Gastrocnemius medialis (tissue), 4 donors: ENCODE measurements around the gene PDK4. TPM values are rescaled to one million over a fixed set of nuclear protein-coding genes. Genes with fewer than 3 reads are reported as not detected.

Source experiments
- ATAC-seq, 2 donors: fragments of 150-250 bp; one replicate each; pipeline ENCODE4 v1.9.1; 2016
- DNase-seq, 2 donors: peaks; one replicate each; pipeline ENCODE4 v3.0.0-alpha.2; 2019
- H3K27ac ChIP-seq, 4 donors: fragments of 200-600 bp; sonication (generic); 1 replicate in 1 of 4; 2 replicates in 3 of 4; pipeline ENCODE4 v1.5.1; 2016 to 2018; ENCODE audit warnings: mild to moderate bottlenecking in 2 of 4, moderate library complexity in 1 of 4
- H3K27me3 ChIP-seq, 3 donors: fragments of 200-600 bp; sonication (generic) in 2 of 3; 1 replicate in 1 of 3; 2 replicates in 2 of 3; pipeline versions ENCODE4 v1.5.1 to v1.6.0; 2016 to 2019; ENCODE audit warnings: mild to moderate bottlenecking in 1 of 3, moderate library complexity in 1 of 3
- H3K36me3 ChIP-seq, 2 donors: fragments of 200-600 bp; sonication (generic) in 1 of 2; one replicate each; pipeline ENCODE4 v1.5.1; 2017 to 2018
- H3K4me1 ChIP-seq, 2 donors: fragments of 200-600 bp; sonication (generic) in 1 of 2; one replicate each; pipeline ENCODE4 v1.5.1; 2016 to 2017; ENCODE audit warnings: mild to moderate bottlenecking in 2 of 2
- H3K4me3 ChIP-seq, 4 donors: fragments of 200-600 bp; sonication (generic) in 3 of 4; 1 replicate in 1 of 4; 2 replicates in 3 of 4; pipeline ENCODE4 v1.5.1; 2016 to 2019; ENCODE audit warnings: mild to moderate bottlenecking in 2 of 4
- H3K9me3 ChIP-seq, 3 donors: fragments of 200-600 bp; sonication (generic) in 2 of 3; 1 replicate in 1 of 3; 2 replicates in 2 of 3; pipeline ENCODE4 v1.5.1; 2016 to 2019
- CTCF ChIP-seq, 5 experiments: fragments of 450-650 bp in 3 of 5; fragments of 200-600 bp in 2 of 5; sonication (generic) in 2 of 5; IDR thresholded peaks in 4 of 5; conservative IDR thresholded peaks in 1 of 5; 1 replicate in 4 of 5; 2 replicates in 1 of 5; pipeline ENCODE4 v1.5.1; 2016 to 2019; ENCODE audit warnings: antibody characterized with exemption in 5 of 5, mild to moderate bottlenecking in 3 of 5, moderate library complexity in 3 of 5
- POLR2A ChIP-seq, 2 donors: fragments of 450-650 bp; IDR thresholded peaks; one replicate each; pipeline ENCODE4 v1.6.1; 2017; ENCODE audit warnings: antibody characterized with exemption in 2 of 2, mild to moderate bottlenecking in 2 of 2, moderate library complexity in 2 of 2
- in situ Hi-C, 4 donors: fragments of 200-750 bp; cut with MboI; loops; one replicate each; pipeline versions ENCODE4 v1.15.0 to v1.8.0; 2017; ENCODE audit warnings: low sequenced_read_pairs in 4 of 4
- intact Hi-C: fragments of 100-400 bp; cut with DNase I; formaldehyde crosslinking; loops from one replicate; pipeline ENCODE4 v1.15.1; 2023; ENCODE audit warnings: low total_unique reads
- total RNA-seq, 4 donors: library from RNA; depleted of rRNA; stranded (reverse); fragments of >200 nt; gene quantifications; one replicate each; pipeline versions ENCODE4 v1.1.0 to v1.2.3, GENCODE V29; 2016

PDK4 gene
- total RNA-seq, 4 donors from 2014 or later: 2,371 to 5,827 (median 4,654) TPM

DNA sequence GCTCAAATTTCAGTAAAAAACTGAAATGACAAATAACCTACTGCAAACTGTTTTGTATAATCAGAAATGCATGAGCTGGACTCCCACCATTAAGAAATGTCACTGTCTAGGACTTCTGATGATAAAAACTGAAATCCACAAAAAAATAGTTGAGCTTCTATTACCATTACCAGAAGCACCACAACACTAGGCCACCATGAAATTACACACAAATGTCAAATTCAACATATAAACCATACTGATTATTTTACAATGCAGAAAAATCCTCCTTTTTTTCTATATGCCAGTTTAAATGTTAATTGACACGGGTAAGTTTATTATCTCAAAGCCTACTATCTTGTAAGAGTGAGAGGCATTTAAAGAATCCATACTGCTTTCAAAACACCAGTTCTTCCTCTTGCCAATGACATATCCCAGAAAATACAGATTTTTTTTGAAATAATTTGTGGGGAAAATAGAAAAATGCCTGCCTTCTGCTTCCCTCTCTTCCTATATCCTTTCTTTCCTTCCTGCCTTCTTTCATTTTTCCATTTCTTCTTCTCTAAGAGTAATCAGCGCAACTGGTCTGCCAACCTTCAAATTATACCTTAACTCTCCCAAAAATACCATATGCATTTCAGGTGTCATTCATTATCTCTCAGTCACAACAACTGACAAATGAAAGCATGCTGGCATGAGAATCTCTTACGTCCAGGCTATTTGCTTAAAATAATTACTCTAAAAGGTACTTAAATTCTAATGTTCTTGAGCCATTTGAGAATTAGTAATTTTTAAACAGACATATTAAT is 12.3 kb downstream of the PDK4 start:
- peak overlapping the region; percentile 51 to 97 (median 84) for H3K27ac ChIP-seq
- no peaks in the 10 kb centered on the region for H3K9me3 ChIP-seq
- DNase-seq (no peak), ATAC-seq (no peak)
- H3K27me3 ChIP-seq: no peaks in the 10 kb centered on the region
- intact Hi-C loops: no loop called here
- peaks cover 6 to 18% of the 10 kb centered on the region in 2 donors for H3K4me1 ChIP-seq
- TF ChIP-seq CTCF (IDR thresholded peaks at IDR 0.05 in 4 of 5, conservative IDR thresholded peaks at IDR 0.05 in 1 of 5) (no peak), POLR2A (IDR thresholded peaks at IDR 0.05) (no peak)
- in situ Hi-C loops: no loop called here
- peaks cover 8 to 52% of the 10 kb centered on the region in 2 donors for H3K36me3 ChIP-seq
- no peak overlapping the region for H3K4me3 ChIP-seq

GRCh38 chr7:95582578-95583293 is 13.6 kb downstream of the PDK4 start:
- in situ Hi-C loops: no loop called here
- Histone ChIP-seq H3K9me3 (no peaks in the 10 kb centered on the region), H3K36me3 (peaks cover 8 to 39% of the 10 kb centered on the region in 2 donors), H3K27me3 (no peaks in the 10 kb centered on the region), H3K4me1 (peaks cover 6 to 7% of the 10 kb centered on the region in 2 donors), H3K4me3 (no peak overlapping the region), H3K27ac (peak overlapping the region; percentile 47 to 97 (median 60))
- ATAC-seq (peak; percentile 64 to 83), DNase-seq (peak; percentile 48 to 58)
- peak in 1 of 2 donors; percentile 10 for TF ChIP-seq POLR2A (IDR thresholded peaks at IDR 0.05)
- no peak for TF ChIP-seq CTCF (IDR thresholded peaks at IDR 0.05 in 4 of 5, conservative IDR thresholded peaks at IDR 0.05 in 1 of 5)
- intact Hi-C loops: loop anchor here (1.0 kb wide), 1 partner anchor 33 kb away; no protein-coding TSS in a partner anchor

DNA sequence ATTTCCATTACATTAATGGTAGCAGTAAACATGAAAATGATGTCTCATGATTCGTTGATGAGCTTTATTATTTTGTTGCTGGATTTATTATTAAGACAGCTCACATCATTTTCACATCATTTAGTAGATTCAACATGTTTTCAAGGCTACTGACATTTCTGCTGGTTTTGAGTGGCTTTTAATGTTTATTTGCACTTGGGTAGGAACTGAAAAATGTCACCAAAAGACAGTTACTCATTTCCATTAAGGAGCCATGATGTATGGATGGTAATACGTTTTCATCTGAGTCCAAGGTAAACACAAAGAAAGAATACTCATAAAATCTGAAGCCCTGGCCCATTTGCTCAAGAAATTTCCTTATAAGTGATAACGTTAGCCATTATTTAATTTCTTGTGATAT is 14.8 kb downstream of the PDK4 start:
- Histone ChIP-seq H3K9me3 (no peaks in the 10 kb centered on the region), H3K4me1 (peaks cover 0 to 3% of the 10 kb centered on the region in 2 donors), H3K4me3 (no peak overlapping the region), H3K36me3 (peaks cover 3 to 26% of the 10 kb centered on the region in 2 donors), H3K27ac (peak overlapping the region; percentile 47 to 97 (median 60)), H3K27me3 (no peaks in the 10 kb centered on the region)
- ATAC-seq (no peak), DNase-seq (no peak)
- no peak for TF ChIP-seq POLR2A (IDR thresholded peaks at IDR 0.05)
- TF ChIP-seq CTCF (IDR thresholded peaks at IDR 0.05 in 4 of 5, conservative IDR thresholded peaks at IDR 0.05 in 1 of 5): no peak
- in situ Hi-C loops: no loop called here
- intact Hi-C loops: no loop called here

DNA sequence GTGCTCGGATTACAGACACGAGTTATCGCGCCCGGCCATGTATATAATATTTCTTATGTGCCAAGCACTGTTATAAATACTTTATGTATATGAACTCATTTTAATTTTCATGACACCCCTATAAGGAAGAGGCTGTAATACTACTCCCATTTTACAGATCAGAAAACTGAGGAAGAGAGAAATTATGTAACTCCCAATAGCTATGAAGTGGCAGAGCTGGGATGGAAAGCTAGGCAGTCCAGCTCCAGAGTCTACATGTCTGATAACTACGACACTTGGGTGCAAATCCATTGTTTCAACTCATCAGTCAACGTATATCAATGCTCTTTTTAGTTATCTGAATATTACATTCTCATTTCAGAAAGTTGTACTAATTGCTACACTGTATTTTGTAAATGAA is 17.0 kb downstream of the PDK4 start:
- TF ChIP-seq CTCF (IDR thresholded peaks at IDR 0.05 in 4 of 5, conservative IDR thresholded peaks at IDR 0.05 in 1 of 5) (no peak), POLR2A (IDR thresholded peaks at IDR 0.05) (no peak)
- in situ Hi-C loops: no loop called here
- DNase-seq: no peak
- H3K4me3 ChIP-seq: no peak overlapping the region
- peak overlapping the region in 2 of 4 donors; percentile 23 to 60 for H3K27ac ChIP-seq
- H3K27me3 ChIP-seq: no peaks in the 10 kb centered on the region
- peaks cover 0 to 6% of the 10 kb centered on the region in 2 donors for H3K36me3 ChIP-seq
- no peaks in the 10 kb centered on the region for H3K9me3 ChIP-seq
- ATAC-seq: no peak
- intact Hi-C loops: loop anchor here (2.0 kb wide), 1 partner anchor 29 kb away; no protein-coding TSS in a partner anchor
- no peaks in the 10 kb centered on the region for H3K4me1 ChIP-seq
